Stimulated activated naive CD8-positive, alpha-beta T cell treated with anti-CD3 and anti-CD28 coated beads, Interleukin-15, Interleukin-2, amounts not matched to agents 100 ng/mL and 50 ng/mL, for 24 hours (primary cell): ENCODE measurements around the gene TMEM245.

Experiments
- H3K27ac Mint-ChIP-seq: one replicate; pipeline ENCODE4 v1.8.0; 2021; ENCODE audit warnings: mild to moderate bottlenecking, mixed read lengths
- H3K27me3 Mint-ChIP-seq: one replicate; pipeline ENCODE4 v1.8.0; 2021; ENCODE audit warnings: mixed read lengths
- H3K36me3 Mint-ChIP-seq: one replicate; pipeline ENCODE4 v1.8.0; 2021; ENCODE audit warnings: low read depth, mixed read lengths
- H3K4me1 Mint-ChIP-seq: one replicate; pipeline ENCODE4 v1.8.0; 2021; ENCODE audit warnings: low read depth, mixed read lengths
- H3K4me3 Mint-ChIP-seq: one replicate; pipeline ENCODE4 v1.8.0; 2021; ENCODE audit warnings: mild to moderate bottlenecking, mixed read lengths
- H3K9me3 Mint-ChIP-seq: one replicate; pipeline ENCODE4 v1.8.0; 2021; ENCODE audit warnings: mixed read lengths

Gene TMEM245

GRCh38 chr9:109043578-109043977 lies 76.2 kb downstream of the TMEM245 start:
- Mint-ChIP-seq H3K27me3 (no peaks in the 10 kb centered on the region), H3K36me3 (peaks cover 67% of the 10 kb centered on the region), H3K9me3 (peaks cover 5% of the 10 kb centered on the region), H3K4me3 (no peak overlapping the region), H3K4me1 (peaks cover 8% of the 10 kb centered on the region), H3K27ac (no peak overlapping the region)

GRCh38 chr9:109040571-109040970 lies 79.2 kb downstream of the TMEM245 start:
- no peak overlapping the region for H3K4me3 Mint-ChIP-seq
- no peak overlapping the region for H3K27ac Mint-ChIP-seq
- H3K36me3 Mint-ChIP-seq = peaks cover 64% of the 10 kb centered on the region
- no peaks in the 10 kb centered on the region for H3K27me3 Mint-ChIP-seq
- H3K9me3 Mint-ChIP-seq = peaks cover 5% of the 10 kb centered on the region
- H3K4me1 Mint-ChIP-seq = no peaks in the 10 kb centered on the region

DNA sequence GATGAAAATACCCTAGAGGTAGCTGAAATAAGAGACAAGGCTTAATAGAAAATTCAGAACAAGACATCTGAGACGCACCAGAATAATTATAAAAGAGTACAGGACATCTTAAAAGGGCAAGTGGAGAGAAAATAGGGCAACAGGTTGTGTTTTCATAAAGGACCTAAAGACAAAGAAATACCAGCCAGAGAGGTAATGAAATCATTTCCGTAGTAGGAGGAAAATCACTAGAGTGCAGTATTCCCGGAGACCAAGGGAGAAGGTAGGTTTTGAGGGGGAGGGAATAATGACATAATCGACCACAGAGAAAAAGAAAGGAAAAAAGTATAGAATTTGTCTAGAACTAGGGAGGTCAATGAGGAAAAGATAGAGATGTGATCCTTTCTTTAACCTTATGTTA lies 80.2 kb downstream of the TMEM245 start:
- Mint-ChIP-seq H3K4me1 (no peaks in the 10 kb centered on the region), H3K9me3 (peaks cover 5% of the 10 kb centered on the region), H3K4me3 (no peak overlapping the region), H3K27me3 (no peaks in the 10 kb centered on the region), H3K36me3 (peaks cover 61% of the 10 kb centered on the region), H3K27ac (no peak overlapping the region)

GRCh38 chr9:109037946-109038715 lies 81.6 kb downstream of the TMEM245 start:
- Mint-ChIP-seq H3K4me3 (no peak overlapping the region), H3K9me3 (peaks cover 1% of the 10 kb centered on the region), H3K36me3 (peaks cover 65% of the 10 kb centered on the region), H3K27me3 (no peaks in the 10 kb centered on the region), H3K27ac (no peak overlapping the region), H3K4me1 (no peaks in the 10 kb centered on the region)

DNA sequence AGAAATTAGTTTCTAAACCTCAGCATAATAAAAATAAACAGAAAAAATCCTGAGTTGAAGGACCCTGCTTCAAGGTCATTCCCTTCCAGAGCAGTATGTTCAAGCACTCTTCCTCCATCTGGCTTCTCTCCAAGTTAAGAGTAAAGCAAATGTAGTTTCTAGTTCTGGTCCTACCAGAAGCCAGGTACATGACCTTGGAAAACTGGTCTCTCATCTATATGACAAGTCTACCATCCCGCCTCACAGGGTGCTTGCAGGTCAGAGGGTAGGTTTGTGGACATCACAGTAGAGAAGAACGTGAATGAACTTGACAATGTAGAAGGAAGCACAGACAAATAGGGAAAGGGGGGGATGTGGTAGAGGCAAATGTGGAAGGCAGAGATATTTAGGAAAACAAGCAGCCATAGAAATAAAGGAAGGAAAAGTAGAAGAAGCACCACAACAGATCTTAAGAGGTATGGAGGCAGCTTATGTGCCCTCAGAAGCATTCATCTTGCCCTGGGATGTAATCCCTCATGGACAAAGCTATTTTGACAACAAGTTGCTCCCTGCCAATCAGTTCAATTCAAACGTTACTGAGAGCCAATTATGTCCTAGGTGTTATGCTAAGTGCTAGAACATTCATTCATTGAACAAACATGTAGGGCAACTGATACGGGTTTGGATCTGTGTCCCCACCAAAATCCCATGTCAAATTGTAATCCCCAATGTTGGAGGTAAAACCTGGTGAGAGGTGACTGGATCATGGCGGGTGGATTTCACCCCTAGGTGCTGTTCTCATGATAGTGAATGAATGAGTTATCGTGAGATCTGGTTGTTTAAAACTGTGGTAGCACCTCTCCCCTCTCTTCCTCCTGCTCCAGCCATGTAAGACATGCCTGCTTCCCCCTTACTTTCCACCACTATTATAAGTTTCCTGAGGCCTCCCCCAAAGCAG lies 82.7 kb downstream of the TMEM245 start:
- Mint-ChIP-seq H3K27me3 (no peaks in the 10 kb centered on the region), H3K4me1 (no peaks in the 10 kb centered on the region), H3K9me3 (no peaks in the 10 kb centered on the region), H3K36me3 (peaks cover 59% of the 10 kb centered on the region), H3K4me3 (no peak overlapping the region), H3K27ac (peak overlapping the region; percentile 70)

GRCh38 chr9:109035684-109036423 lies 83.9 kb downstream of the TMEM245 start:
- H3K4me1 Mint-ChIP-seq = no peaks in the 10 kb centered on the region
- H3K27me3 Mint-ChIP-seq = no peaks in the 10 kb centered on the region
- no peaks in the 10 kb centered on the region for H3K9me3 Mint-ChIP-seq
- H3K36me3 Mint-ChIP-seq = peaks cover 63% of the 10 kb centered on the region
- no peak overlapping the region for H3K27ac Mint-ChIP-seq
- H3K4me3 Mint-ChIP-seq = no peak overlapping the region

- peaks cover 64% of the 10 kb centered on the region for H3K36me3 Mint-ChIP-seq
- no peak overlapping the region for H3K27ac Mint-ChIP-seq
- no peaks in the 10 kb centered on the region for H3K4me1 Mint-ChIP-seq
- H3K4me3 Mint-ChIP-seq = no peak overlapping the region
- H3K27me3 Mint-ChIP-seq = no peaks in the 10 kb centered on the region
- no peaks in the 10 kb centered on the region for H3K9me3 Mint-ChIP-seq
Measured at GRCh38 chr9:109033941-109034700, 85.6 kb downstream of the TMEM245 start.

DNA sequence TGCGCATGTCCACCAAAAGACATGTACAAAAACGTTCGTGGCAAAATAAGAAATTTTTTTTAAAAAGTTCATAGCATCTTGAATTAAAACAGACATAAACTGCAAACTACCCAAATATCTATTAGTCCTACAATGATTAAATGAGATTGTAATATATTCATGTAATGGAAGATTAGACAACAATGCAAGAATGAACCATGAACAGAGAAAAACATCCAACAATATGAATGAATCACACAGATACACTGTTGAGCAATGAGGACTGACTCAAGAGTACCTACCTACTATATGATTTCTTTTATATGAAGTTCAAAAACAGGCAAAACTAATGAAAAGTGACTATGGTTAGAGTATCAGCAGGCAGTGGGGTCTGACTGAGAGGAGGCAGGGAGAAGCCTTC lies 88.5 kb downstream of the TMEM245 start:
- Mint-ChIP-seq H3K9me3 (no peaks in the 10 kb centered on the region), H3K27me3 (no peaks in the 10 kb centered on the region), H3K4me3 (no peak overlapping the region), H3K27ac (no peak overlapping the region), H3K36me3 (peaks cover 52% of the 10 kb centered on the region), H3K4me1 (no peaks in the 10 kb centered on the region)

GRCh38 chr9:109030426-109030825 lies 89.3 kb downstream of the TMEM245 start:
- Mint-ChIP-seq H3K4me3 (no peak overlapping the region), H3K36me3 (peaks cover 48% of the 10 kb centered on the region), H3K9me3 (no peaks in the 10 kb centered on the region), H3K27me3 (no peaks in the 10 kb centered on the region), H3K27ac (no peak overlapping the region), H3K4me1 (no peaks in the 10 kb centered on the region)

- Mint-ChIP-seq H3K4me3 (no peak overlapping the region), H3K9me3 (no peaks in the 10 kb centered on the region), H3K27me3 (no peaks in the 10 kb centered on the region), H3K27ac (no peak overlapping the region), H3K36me3 (peaks cover 46% of the 10 kb centered on the region), H3K4me1 (no peaks in the 10 kb centered on the region)
Measured at GRCh38 chr9:109028457-109028856, 91.3 kb downstream of the TMEM245 start.

- no peaks in the 10 kb centered on the region for H3K27me3 Mint-ChIP-seq
- H3K4me3 Mint-ChIP-seq = no peak overlapping the region
- peaks cover 40% of the 10 kb centered on the region for H3K36me3 Mint-ChIP-seq
- H3K4me1 Mint-ChIP-seq = no peaks in the 10 kb centered on the region
- no peaks in the 10 kb centered on the region for H3K9me3 Mint-ChIP-seq
- H3K27ac Mint-ChIP-seq = no peak overlapping the region
Measured at GRCh38 chr9:109027176-109027575, 92.6 kb downstream of the TMEM245 start.

GRCh38 chr9:109026306-109026705 lies 93.4 kb downstream of the TMEM245 start:
- peaks cover 34% of the 10 kb centered on the region for H3K36me3 Mint-ChIP-seq
- no peaks in the 10 kb centered on the region for H3K4me1 Mint-ChIP-seq
- H3K4me3 Mint-ChIP-seq = no peak overlapping the region
- no peaks in the 10 kb centered on the region for H3K9me3 Mint-ChIP-seq
- H3K27ac Mint-ChIP-seq = no peak overlapping the region
- H3K27me3 Mint-ChIP-seq = no peaks in the 10 kb centered on the region

GRCh38 chr9:109022873-109023272 lies 96.9 kb downstream of the TMEM245 start:
- H3K4me1 Mint-ChIP-seq = no peaks in the 10 kb centered on the region
- H3K4me3 Mint-ChIP-seq = no peak overlapping the region
- H3K27me3 Mint-ChIP-seq = no peaks in the 10 kb centered on the region
- H3K36me3 Mint-ChIP-seq = peaks cover 39% of the 10 kb centered on the region
- H3K27ac Mint-ChIP-seq = peak overlapping the region; percentile 33
- H3K9me3 Mint-ChIP-seq = no peaks in the 10 kb centered on the region
